ENCODE results near the gene ECEL1.

DNA sequence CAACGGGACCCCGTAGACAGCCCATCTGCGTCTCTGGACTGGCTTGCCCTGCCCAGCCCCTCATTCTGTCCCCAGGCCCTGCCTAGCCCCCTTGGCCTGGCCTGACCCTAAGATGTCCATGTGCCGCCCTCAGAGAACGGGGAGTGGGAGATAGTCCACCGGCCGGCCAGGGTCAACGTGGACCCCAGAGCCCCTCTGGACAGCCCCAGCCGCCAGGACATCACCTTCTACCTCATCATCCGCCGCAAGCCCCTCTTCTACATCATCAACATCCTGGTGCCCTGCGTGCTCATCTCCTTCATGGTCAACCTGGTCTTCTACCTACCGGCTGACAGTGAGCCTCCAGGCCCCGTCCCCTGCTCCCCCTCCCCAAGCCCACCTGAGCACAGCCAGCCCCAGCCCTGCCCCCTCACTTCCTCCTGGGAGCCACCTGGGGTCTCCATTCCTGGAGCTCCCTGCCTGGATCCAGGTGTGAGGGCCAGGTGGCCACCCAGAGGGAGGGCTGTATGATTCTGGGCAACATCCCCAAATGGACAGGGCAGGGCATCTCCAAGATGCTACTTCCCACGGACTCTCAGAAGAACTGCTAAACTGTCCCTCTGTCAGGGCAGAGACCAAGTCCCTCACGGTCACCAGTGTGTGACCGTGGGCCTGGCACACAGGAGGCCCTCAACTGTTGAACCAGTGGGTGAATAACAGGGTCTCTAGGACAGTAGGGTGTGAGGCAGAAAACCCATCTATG is 42.3 kb upstream of the ECEL1 start:
- TF ChIP-seq ZBTB8A (IDR thresholded peaks at IDR 0.05; ENCODE audit: partially characterized antibody) (no peak), POLR2A (conservative IDR thresholded peaks at IDR 0.05) (no peak), HDAC2 (IDR thresholded peaks at IDR 0.05) (no peak), HDGF (IDR thresholded peaks at IDR 0.05) (no peak), ZKSCAN1 (IDR thresholded peaks at IDR 0.05; ENCODE audit: low read depth, low read length) (no peak), MYC (IDR thresholded peaks at IDR 0.05; ENCODE audit: low read depth, low read length) (no peak), MYC (CRISPR knock-in tag; IDR thresholded peaks at IDR 0.05; ENCODE audit: borderline replicate concordance, low read depth) (no peak), ZNF274 (IDR thresholded peaks at IDR 0.05; ENCODE audit: borderline replicate concordance, low read depth, low read length) (no peak), CBX5 (IDR thresholded peaks at IDR 0.05; ENCODE audit: borderline replicate concordance, low read depth) (no peak), POLR2AphosphoS5 (IDR thresholded peaks at IDR 0.05; ENCODE audit: control insufficient read depth, insufficient read depth, low read depth, low read length) (no peak)
- TF ChIP-seq, protein P1, sequence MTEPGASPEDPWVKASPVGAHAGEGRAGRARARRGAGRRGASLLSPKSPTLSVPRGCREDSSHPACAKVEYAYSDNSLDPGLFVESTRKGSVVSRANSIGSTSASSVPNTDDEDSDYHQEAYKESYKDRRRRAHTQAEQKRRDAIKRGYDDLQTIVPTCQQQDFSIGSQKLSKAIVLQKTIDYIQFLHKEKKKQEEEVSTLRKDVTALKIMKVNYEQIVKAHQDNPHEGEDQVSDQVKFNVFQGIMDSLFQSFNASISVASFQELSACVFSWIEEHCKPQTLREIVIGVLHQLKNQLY (CRISPR knock-in tag; conservative IDR thresholded peaks at IDR 0.05) = no peak
- TF ChIP-seq, protein P2, sequence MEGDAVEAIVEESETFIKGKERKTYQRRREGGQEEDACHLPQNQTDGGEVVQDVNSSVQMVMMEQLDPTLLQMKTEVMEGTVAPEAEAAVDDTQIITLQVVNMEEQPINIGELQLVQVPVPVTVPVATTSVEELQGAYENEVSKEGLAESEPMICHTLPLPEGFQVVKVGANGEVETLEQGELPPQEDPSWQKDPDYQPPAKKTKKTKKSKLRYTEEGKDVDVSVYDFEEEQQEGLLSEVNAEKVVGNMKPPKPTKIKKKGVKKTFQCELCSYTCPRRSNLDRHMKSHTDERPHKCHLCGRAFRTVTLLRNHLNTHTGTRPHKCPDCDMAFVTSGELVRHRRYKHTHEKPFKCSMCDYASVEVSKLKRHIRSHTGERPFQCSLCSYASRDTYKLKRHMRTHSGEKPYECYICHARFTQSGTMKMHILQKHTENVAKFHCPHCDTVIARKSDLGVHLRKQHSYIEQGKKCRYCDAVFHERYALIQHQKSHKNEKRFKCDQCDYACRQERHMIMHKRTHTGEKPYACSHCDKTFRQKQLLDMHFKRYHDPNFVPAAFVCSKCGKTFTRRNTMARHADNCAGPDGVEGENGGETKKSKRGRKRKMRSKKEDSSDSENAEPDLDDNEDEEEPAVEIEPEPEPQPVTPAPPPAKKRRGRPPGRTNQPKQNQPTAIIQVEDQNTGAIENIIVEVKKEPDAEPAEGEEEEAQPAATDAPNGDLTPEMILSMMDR (IDR thresholded peaks at IDR 0.05 in 2 of 3, conservative IDR thresholded peaks at IDR 0.05 in 1 of 3; ENCODE audit: insufficient read depth in 2 of 3, low read depth in 1 of 3, low read length in 3 of 3) = no peak
- TF ChIP-seq, protein P3, sequence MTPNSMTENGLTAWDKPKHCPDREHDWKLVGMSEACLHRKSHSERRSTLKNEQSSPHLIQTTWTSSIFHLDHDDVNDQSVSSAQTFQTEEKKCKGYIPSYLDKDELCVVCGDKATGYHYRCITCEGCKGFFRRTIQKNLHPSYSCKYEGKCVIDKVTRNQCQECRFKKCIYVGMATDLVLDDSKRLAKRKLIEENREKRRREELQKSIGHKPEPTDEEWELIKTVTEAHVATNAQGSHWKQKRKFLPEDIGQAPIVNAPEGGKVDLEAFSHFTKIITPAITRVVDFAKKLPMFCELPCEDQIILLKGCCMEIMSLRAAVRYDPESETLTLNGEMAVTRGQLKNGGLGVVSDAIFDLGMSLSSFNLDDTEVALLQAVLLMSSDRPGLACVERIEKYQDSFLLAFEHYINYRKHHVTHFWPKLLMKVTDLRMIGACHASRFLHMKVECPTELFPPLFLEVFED (CRISPR knock-in tag; conservative IDR thresholded peaks at IDR 0.05) = no peak
- TF ChIP-seq, protein P4, sequence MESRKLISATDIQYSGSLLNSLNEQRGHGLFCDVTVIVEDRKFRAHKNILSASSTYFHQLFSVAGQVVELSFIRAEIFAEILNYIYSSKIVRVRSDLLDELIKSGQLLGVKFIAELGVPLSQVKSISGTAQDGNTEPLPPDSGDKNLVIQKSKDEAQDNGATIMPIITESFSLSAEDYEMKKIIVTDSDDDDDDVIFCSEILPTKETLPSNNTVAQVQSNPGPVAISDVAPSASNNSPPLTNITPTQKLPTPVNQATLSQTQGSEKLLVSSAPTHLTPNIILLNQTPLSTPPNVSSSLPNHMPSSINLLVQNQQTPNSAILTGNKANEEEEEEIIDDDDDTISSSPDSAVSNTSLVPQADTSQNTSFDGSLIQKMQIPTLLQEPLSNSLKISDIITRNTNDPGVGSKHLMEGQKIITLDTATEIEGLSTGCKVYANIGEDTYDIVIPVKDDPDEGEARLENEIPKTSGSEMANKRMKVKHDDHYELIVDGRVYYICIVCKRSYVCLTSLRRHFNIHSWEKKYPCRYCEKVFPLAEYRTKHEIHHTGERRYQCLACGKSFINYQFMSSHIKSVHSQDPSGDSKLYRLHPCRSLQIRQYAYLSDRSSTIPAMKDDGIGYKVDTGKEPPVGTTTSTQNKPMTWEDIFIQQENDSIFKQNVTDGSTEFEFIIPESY (CRISPR knock-in tag; IDR thresholded peaks at IDR 0.05) = no peak
